GM18861 (cell line): ENCODE measurements around the gene GTPBP1.

Experiments
- ATAC-seq: cut with Tn5 transposase; IDR thresholded peaks from one replicate; pipeline ENCODE4 v1.9.1; 2021; ENCODE audit not compliant: unreplicated experiment

Gene GTPBP1

GRCh38 chr22:38756711-38757463, 51.1 kb downstream of the GTPBP1 start:
- no peak for ATAC-seq

GRCh38 chr22:38757464-38757757, 51.7 kb downstream of the GTPBP1 start:
- no peak for ATAC-seq

- ATAC-seq = no peak
Observed at GRCh38 chr22:38758276-38758945, 52.7 kb downstream of the GTPBP1 start.

- ATAC-seq = no peak
Observed at GRCh38 chr22:38759005-38759404, 53.3 kb downstream of the GTPBP1 start.

- no peak for ATAC-seq
Observed at GRCh38 chr22:38760477-38761201, 54.9 kb downstream of the GTPBP1 start.

GRCh38 chr22:38761202-38762162, 55.7 kb downstream of the GTPBP1 start:
- ATAC-seq = no peak

- no peak for ATAC-seq
Observed at GRCh38 chr22:38762551-38762983, 56.8 kb downstream of the GTPBP1 start.

GRCh38 chr22:38766076-38766777, 60.5 kb downstream of the GTPBP1 start:
- no peak for ATAC-seq

GRCh38 chr22:38767313-38767712, 61.6 kb downstream of the GTPBP1 start:
- no peak for ATAC-seq

GRCh38 chr22:38768036-38768435, 62.3 kb downstream of the GTPBP1 start:
- no peak for ATAC-seq

GRCh38 chr22:38770257-38770949, 64.7 kb downstream of the GTPBP1 start:
- no peak for ATAC-seq

GRCh38 chr22:38772623-38772873, 66.8 kb downstream of the GTPBP1 start:
- no peak for ATAC-seq

GRCh38 chr22:38773363-38773946, 67.7 kb downstream of the GTPBP1 start:
- no peak for ATAC-seq

- no peak for ATAC-seq
Observed at GRCh38 chr22:38774496-38775166, 68.9 kb downstream of the GTPBP1 start.

GRCh38 chr22:38775656-38776055, 69.9 kb downstream of the GTPBP1 start:
- no peak for ATAC-seq

GRCh38 chr22:38776086-38776485, 70.3 kb downstream of the GTPBP1 start:
- ATAC-seq = no peak

GRCh38 chr22:38777087-38777671, 71.4 kb downstream of the GTPBP1 start:
- no peak for ATAC-seq

GRCh38 chr22:38781033-38781432, 75.3 kb downstream of the GTPBP1 start:
- no peak for ATAC-seq
